Adrenal gland (tissue), 12 donors: ENCODE data around the gene XPA. TPM values are rescaled to one million over a fixed set of nuclear protein-coding genes. Genes with fewer than 3 reads are reported as not detected.

Source experiments
- DNase-seq, 7 donors: peaks; one replicate each; pipeline ENCODE4 v3.0.0-alpha.2; 2019 to 2020
- H3K27ac ChIP-seq, 5 donors: fragments of 200-600 bp; sonication (generic) in 4 of 5; 1 replicate in 3 of 5; 2 replicates in 2 of 5; pipeline versions ENCODE4 v1.5.1 to v1.8.0; 2016 to 2020; ENCODE audit warnings: mild to moderate bottlenecking in 1 of 5
- H3K27me3 ChIP-seq: fragments of 200-600 bp; 2 replicates; pipeline ENCODE4 v1.8.0; 2021
- H3K36me3 ChIP-seq, 2 donors: fragments of 200-600 bp; replicated peaks in 1 of 2; 1 replicate in 1 of 2; 2 replicates in 1 of 2; pipeline versions ENCODE4 v1.5.1 to v1.8.0; 2018 to 2022
- H3K4me1 ChIP-seq, 2 donors: fragments of 200-600 bp; replicated peaks in 1 of 2; 1 replicate in 1 of 2; 2 replicates in 1 of 2; pipeline versions ENCODE4 v1.5.1 to v1.8.0; 2018 to 2021
- H3K4me3 ChIP-seq, 4 donors: fragments of 200-600 bp; sonication (generic) in 3 of 4; one replicate each; pipeline ENCODE4 v1.5.1; 2016 to 2018
- H3K9me3 ChIP-seq, 3 donors: fragments of 200-600 bp; sonication (generic) in 1 of 3; replicated peaks in 1 of 3; 1 replicate in 2 of 3; 2 replicates in 1 of 3; pipeline versions ENCODE4 v1.5.1 to v1.8.0; 2016 to 2021
- POLR2A ChIP-seq, 2 donors: fragments of 450-650 bp; IDR thresholded peaks; one replicate each; pipeline ENCODE4 v1.6.1; 2017; ENCODE audit warnings: antibody characterized with exemption in 2 of 2, mild to moderate bottlenecking in 2 of 2, moderate library complexity in 1 of 2
- WGBS, 4 donors: extraction: QIAGEN DNeasy Blood & Tissue Kit in 2 of 4; methylation state at CpG; one replicate each; pipeline versions ENCODE4 v1.1.5 to v1.1.7; 2013 to 2017; 5-methylcytosine and 5-hydroxymethylcytosine counted together
- intact Hi-C, 2 donors: fragments of 100-400 bp; cut with DNase I; formaldehyde crosslinking; loops; one replicate each; pipeline versions ENCODE4 v1.14.1 to v1.15.0; 2022 to 2023
- polyA plus RNA-seq, 3 donors: library from polyadenylated mRNA; stranded (reverse); fragments of 200-250 nt in 2 of 3; fragments of 350-450 nt in 1 of 3; fragmentation: Illumina TruSeq in 1 of 3; extraction: RNeasy Lipid Tissue Mini Kit (QIAGEN cat#74804) in 1 of 3; gene quantifications; one replicate each; pipeline ENCODE4 v1.2.3, GENCODE V29; 2013 to 2014
- total RNA-seq, 9 donors: library from RNA; depleted of rRNA in 4 of 9; stranded (reverse); fragments of >200 nt in 4 of 9; fragments of 120-200 nt in 1 of 9; fragmentation: NEBNext Ultra II Directional in 1 of 9; extraction: Animal tissue kit (Norgen Biotek cat#: 25700) in 1 of 9; gene quantifications; one replicate each; pipeline versions ENCODE4 v1.1.0 to v1.2.4, GENCODE V29; 2013 to 2023
- TF ChIP-seq, protein P1 (sequence below), 6 experiments: fragments of 450-650 bp in 4 of 6; fragments of 200-600 bp in 2 of 6; sonication (generic) in 1 of 6; IDR thresholded peaks; 1 replicate in 5 of 6; 2 replicates in 1 of 6; pipeline versions ENCODE4 v1.5.1 to v1.8.0; 2016 to 2021; ENCODE audit warnings: antibody characterized with exemption in 6 of 6, mild to moderate bottlenecking in 2 of 6, moderate library complexity in 1 of 6
- donor health status: healthy with polysubstance abuse.
- donor health status: Bipolar disorder and iron deficiency.
- donor health status: DM: yes; HTN: yes; CAD: no.
- donor health status: DM: no; HTN: no; CAD: no.
- donor health status: DM: no; HTN: no; CAD: no.
- donor health status: DM: yes; HTN: yes; CAD: no.

The XPA gene
- total and polyA plus RNA-seq, 12 donors: 7.5 to 21.0 (median 15.5) TPM

DNA sequence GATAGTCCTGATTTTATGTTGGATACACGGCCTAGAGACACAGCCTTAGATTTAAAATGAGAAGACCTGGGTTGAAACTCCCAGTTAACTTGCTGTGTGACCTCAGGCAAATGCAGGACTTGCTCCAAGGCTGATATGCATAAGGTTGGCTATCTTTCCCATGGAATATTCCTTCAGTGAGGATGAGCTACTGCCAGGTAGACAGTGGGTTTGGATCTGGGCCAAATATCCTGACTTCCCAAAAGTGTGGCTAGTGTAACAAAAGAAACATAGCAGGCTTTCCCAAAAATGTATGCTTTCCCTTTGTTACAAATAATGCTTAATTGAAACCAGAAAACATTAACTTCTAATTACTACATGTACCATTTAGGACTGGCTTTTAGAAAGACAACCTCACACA, 697 bp upstream of the XPA start:
- H3K36me3 ChIP-seq: no peaks in the 10 kb centered on the region
- H3K27me3 ChIP-seq: no peaks in the 10 kb centered on the region
- intact Hi-C loops: no loop called here
- no peak overlapping the region for H3K4me3 ChIP-seq
- H3K9me3 ChIP-seq: no peaks in the 10 kb centered on the region
- DNase-seq: peak in 1 of 7 donors; percentile 18
- WGBS, 4 donors: 7 to 44% (median 33%) methylated on average over 1 of the region's 1 CpG
- no peak for TF ChIP-seq POLR2A (IDR thresholded peaks at IDR 0.05)
- TF ChIP-seq, protein P1, sequence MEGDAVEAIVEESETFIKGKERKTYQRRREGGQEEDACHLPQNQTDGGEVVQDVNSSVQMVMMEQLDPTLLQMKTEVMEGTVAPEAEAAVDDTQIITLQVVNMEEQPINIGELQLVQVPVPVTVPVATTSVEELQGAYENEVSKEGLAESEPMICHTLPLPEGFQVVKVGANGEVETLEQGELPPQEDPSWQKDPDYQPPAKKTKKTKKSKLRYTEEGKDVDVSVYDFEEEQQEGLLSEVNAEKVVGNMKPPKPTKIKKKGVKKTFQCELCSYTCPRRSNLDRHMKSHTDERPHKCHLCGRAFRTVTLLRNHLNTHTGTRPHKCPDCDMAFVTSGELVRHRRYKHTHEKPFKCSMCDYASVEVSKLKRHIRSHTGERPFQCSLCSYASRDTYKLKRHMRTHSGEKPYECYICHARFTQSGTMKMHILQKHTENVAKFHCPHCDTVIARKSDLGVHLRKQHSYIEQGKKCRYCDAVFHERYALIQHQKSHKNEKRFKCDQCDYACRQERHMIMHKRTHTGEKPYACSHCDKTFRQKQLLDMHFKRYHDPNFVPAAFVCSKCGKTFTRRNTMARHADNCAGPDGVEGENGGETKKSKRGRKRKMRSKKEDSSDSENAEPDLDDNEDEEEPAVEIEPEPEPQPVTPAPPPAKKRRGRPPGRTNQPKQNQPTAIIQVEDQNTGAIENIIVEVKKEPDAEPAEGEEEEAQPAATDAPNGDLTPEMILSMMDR (IDR thresholded peaks at IDR 0.05): no peak
- peak overlapping the region in 4 of 5 donors; percentile 81 to 96 (median 94) for H3K27ac ChIP-seq
- peaks cover 19 to 33% of the 10 kb centered on the region in 2 donors for H3K4me1 ChIP-seq

DNA sequence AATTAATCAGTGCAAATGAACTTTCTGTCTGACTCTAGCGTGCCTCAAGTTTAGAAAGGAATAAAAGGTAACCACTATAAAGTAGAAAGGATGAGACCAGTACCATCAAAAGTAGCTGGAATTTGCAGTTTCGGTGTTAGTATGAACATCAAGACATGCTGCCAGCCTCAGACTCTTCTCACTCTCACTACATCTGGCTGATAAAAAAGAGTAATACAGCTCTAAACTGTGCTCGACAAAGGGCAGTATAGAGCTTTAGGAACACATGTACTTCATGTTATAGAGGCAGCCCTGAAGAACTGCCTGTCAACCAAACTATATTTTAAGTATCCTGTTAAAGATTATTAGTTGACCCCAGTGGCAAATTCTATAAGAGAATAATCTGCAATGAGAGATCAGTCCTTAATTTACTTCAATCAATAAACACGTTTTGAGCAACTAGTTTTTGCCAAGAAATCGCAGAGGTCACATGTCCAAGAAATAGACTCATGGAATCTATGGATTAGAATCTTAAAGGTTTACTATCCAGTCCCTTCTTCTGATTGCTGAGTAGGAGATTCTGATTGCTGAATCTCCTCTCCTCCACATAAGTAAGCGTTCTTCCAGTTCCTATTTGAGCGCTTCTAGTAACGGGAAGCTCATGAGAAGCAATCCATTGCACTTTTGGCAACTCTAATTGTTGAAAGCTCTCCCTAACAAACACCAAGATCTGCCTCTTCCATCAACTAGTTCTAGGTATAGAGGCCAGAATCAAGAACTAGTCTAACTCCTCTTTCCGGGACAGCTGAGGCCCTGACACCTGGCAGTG, 941 bp downstream of the XPA start:
- WGBS, 4 donors: 14 to 17% (median 16%) methylated on average over 9 of the region's 9 CpGs
- no peaks in the 10 kb centered on the region for H3K27me3 ChIP-seq
- TF ChIP-seq, protein P1 (IDR thresholded peaks at IDR 0.05): no peak
- TF ChIP-seq POLR2A (IDR thresholded peaks at IDR 0.05): no peak
- intact Hi-C loops: no loop called here
- no peaks in the 10 kb centered on the region for H3K9me3 ChIP-seq
- peaks cover 19 to 33% of the 10 kb centered on the region in 2 donors for H3K4me1 ChIP-seq
- H3K36me3 ChIP-seq: peaks cover 0 to 15% of the 10 kb centered on the region in 2 donors
- no peak for DNase-seq
- peak overlapping the region; percentile 38 to 88 (median 63) for H3K4me3 ChIP-seq
- peak overlapping the region; percentile 51 to 96 (median 93) for H3K27ac ChIP-seq

DNA sequence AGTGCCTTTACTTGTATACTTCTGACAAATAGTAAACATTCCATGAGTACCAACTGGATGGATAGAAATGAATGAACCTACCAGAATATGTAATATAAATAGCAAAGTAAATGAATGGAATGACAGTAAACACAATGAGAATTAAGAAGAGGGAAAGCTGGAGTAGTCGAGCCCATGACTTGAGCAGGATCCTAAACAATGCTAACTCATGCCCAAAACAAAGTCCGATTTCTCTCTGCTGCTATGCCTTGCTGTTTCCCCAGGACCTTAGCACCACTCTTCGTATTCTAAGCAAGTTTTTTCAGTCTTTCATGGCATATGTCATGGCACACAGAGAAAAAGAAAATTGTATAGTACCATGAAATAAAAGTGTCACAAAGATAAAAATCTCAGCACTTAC, 1.8 kb downstream of the XPA start:
- Histone ChIP-seq H3K27ac (no peak overlapping the region), H3K4me1 (peaks cover 19 to 33% of the 10 kb centered on the region in 2 donors), H3K36me3 (peaks cover 0 to 22% of the 10 kb centered on the region in 2 donors), H3K4me3 (no peak overlapping the region), H3K27me3 (no peaks in the 10 kb centered on the region), H3K9me3 (no peaks in the 10 kb centered on the region)
- WGBS, 4 donors: 78 to 86% (median 79%) methylated on average over 3 of the region's 3 CpGs
- no peak for DNase-seq
- TF ChIP-seq, protein P1 (IDR thresholded peaks at IDR 0.05): no peak
- TF ChIP-seq POLR2A (IDR thresholded peaks at IDR 0.05): no peak
- intact Hi-C loops: no loop called here

DNA sequence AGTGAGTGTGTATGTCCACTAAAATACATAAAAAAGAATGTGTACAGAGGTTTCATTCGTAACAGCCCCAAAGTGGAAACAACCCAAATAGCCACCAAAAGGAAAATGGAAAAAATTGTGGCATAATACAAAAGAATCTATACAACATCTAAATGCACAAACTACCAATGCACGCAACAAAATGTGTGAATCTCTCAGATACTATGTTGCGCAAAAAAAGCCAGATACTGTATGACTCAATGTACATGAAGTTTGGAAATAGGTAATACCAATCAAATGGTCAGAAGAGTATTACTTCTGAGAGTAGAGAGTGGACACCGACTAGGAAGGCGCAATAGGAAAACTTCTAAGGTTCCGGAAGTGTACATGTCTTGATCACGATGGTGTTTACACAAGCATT, 2.4 kb downstream of the XPA start:
- Histone ChIP-seq H3K27me3 (no peaks in the 10 kb centered on the region), H3K4me3 (no peak overlapping the region), H3K27ac (no peak overlapping the region), H3K4me1 (peaks cover 19 to 35% of the 10 kb centered on the region in 2 donors), H3K9me3 (no peaks in the 10 kb centered on the region), H3K36me3 (peaks cover 0 to 27% of the 10 kb centered on the region in 2 donors)
- intact Hi-C loops: no loop called here
- WGBS, 4 donors: 92 to 98% (median 95%) methylated on average over 7 of the region's 7 CpGs
- TF ChIP-seq POLR2A (IDR thresholded peaks at IDR 0.05): no peak
- TF ChIP-seq, protein P1 (IDR thresholded peaks at IDR 0.05): no peak
- DNase-seq: no peak
